AG04450 (cell line): ENCODE data around the gene OSBPL2. TPM values are rescaled to one million over a fixed set of nuclear protein-coding genes. Genes with fewer than 3 reads are reported as not detected.

Experiments
- CTCF ChIA-PET: fragments of 300-600, 350-600 bp; formaldehyde crosslinking; extraction: SDS; loops from one replicate; lab custom pipeline; 2022; ENCODE audit warnings: antibody characterized with exemption, inconsistent platforms; lab: Charles Lee
- POLR2A ChIA-PET: fragments of 350-600 bp; formaldehyde crosslinking; extraction: SDS; loops from one replicate; lab custom pipeline; 2021; ENCODE audit warnings: antibody characterized with exemption, inconsistent platforms; lab: Yijun Ruan, JAX
- DNase-seq: peaks from one replicate; pipeline ENCODE4 v3.0.0-alpha.2; 2011; ENCODE audit warnings: low read depth, low spot score
- H3K27ac ChIP-seq: one replicate; pipeline ENCODE4 v1.5.1; 2012; ENCODE audit warnings: low read depth, low read length, control low read depth
- H3K27me3 ChIP-seq: one replicate; pipeline ENCODE4 v1.6.0; 2012; ENCODE audit warnings: low read length; ENCODE audit not compliant: control insufficient read depth, insufficient read depth
- H3K4me3 ChIP-seq: 2 replicates; pipeline ENCODE4 v1.5.1; 2011; ENCODE audit warnings: mild to moderate bottlenecking, low read depth, low read length, control low read depth
- H3K9me3 ChIP-seq: 2 replicates; pipeline ENCODE4 v1.5.1; 2012; ENCODE audit warnings: low read length; ENCODE audit not compliant: control insufficient read depth, insufficient read depth
- CTCF ChIP-seq: IDR thresholded peaks from 2 replicates; pipeline ENCODE4 v1.5.1; 2011; ENCODE audit warnings: low read depth, low read length, control low read depth, inconsistent platforms
- polyA plus RNA-seq: library from polyadenylated mRNA; depleted of rRNA; stranded (reverse); fragments of >200 nt; gene quantifications from 2 replicates; pipeline ENCODE4 v1.2.3, GENCODE V29; 2011

OSBPL2 gene
- polyA plus RNA-seq, 1 experiment = 18.5 TPM

- no peak overlapping the region for H3K27ac ChIP-seq
- H3K27me3 ChIP-seq = no peaks in the 10 kb centered on the region
- ChIA-PET CTCF (interaction anchor here (1.0 to 4.9 kb wide), 4 partner anchors 65 to 82 kb away, joined by 3 to 19 read pairs (median 4); no protein-coding TSS in a partner anchor), POLR2A (interaction anchor here (0.8 to 0.9 kb wide), 2 partner anchors 61 to 71 kb away, joined by 3 read pairs; no protein-coding TSS in a partner anchor)
- DNase-seq = no peak
- peak overlapping the region; percentile 86 for H3K4me3 ChIP-seq
- TF ChIP-seq CTCF = no peak
- no peaks in the 10 kb centered on the region; the same call in 1 of the 2 replicates for H3K9me3 ChIP-seq
Measured at GRCh38 chr20:62303340-62304226, 65.3 kb downstream of the OSBPL2 start.

- Histone ChIP-seq H3K4me3 (peak overlapping the region; percentile 86), H3K9me3 (no peaks in the 10 kb centered on the region; the same call in 1 of the 2 replicates), H3K27me3 (no peaks in the 10 kb centered on the region), H3K27ac (no peak overlapping the region)
- DNase-seq = no peak
- ChIA-PET CTCF (interaction anchor here (1.4 to 4.9 kb wide), 2 partner anchors 64 to 78 kb away, joined by 3 to 19 read pairs; no protein-coding TSS in a partner anchor), POLR2A (no interaction called here)
- no peak for TF ChIP-seq CTCF
Measured at GRCh38 chr20:62304331-62305148, 66.2 kb downstream of the OSBPL2 start.

GRCh38 chr20:62305149-62305764, 66.9 kb downstream of the OSBPL2 start:
- no peaks in the 10 kb centered on the region for H3K27me3 ChIP-seq
- H3K9me3 ChIP-seq = no peaks in the 10 kb centered on the region; the same call in 1 of the 2 replicates
- DNase-seq = no peak
- ChIA-PET CTCF (interaction anchor here (4.9 kb wide), 1 partner anchor 78 kb away, joined by 19 read pairs; no protein-coding TSS in a partner anchor), POLR2A (no interaction called here)
- H3K4me3 ChIP-seq = peak overlapping the region; percentile 86
- no peak overlapping the region for H3K27ac ChIP-seq
- TF ChIP-seq CTCF = no peak

- TF ChIP-seq CTCF = no peak
- H3K9me3 ChIP-seq = no peaks in the 10 kb centered on the region; the same call in 1 of the 2 replicates
- H3K27me3 ChIP-seq = no peaks in the 10 kb centered on the region
- no peak overlapping the region for H3K27ac ChIP-seq
- DNase-seq = no peak
- no peak overlapping the region for H3K4me3 ChIP-seq
- CTCF ChIA-PET = interaction anchor here (4.9 kb wide), 1 partner anchor 77 kb away, joined by 19 read pairs; no protein-coding TSS in a partner anchor
- POLR2A ChIA-PET = interaction anchor here (0.9 kb wide), 1 partner anchor 70 kb away, joined by 3 read pairs; no protein-coding TSS in a partner anchor
Measured at GRCh38 chr20:62305765-62306413, 67.6 kb downstream of the OSBPL2 start.
